ENCODE measurements around the gene SPATA32.

The SPATA32 gene

DNA sequence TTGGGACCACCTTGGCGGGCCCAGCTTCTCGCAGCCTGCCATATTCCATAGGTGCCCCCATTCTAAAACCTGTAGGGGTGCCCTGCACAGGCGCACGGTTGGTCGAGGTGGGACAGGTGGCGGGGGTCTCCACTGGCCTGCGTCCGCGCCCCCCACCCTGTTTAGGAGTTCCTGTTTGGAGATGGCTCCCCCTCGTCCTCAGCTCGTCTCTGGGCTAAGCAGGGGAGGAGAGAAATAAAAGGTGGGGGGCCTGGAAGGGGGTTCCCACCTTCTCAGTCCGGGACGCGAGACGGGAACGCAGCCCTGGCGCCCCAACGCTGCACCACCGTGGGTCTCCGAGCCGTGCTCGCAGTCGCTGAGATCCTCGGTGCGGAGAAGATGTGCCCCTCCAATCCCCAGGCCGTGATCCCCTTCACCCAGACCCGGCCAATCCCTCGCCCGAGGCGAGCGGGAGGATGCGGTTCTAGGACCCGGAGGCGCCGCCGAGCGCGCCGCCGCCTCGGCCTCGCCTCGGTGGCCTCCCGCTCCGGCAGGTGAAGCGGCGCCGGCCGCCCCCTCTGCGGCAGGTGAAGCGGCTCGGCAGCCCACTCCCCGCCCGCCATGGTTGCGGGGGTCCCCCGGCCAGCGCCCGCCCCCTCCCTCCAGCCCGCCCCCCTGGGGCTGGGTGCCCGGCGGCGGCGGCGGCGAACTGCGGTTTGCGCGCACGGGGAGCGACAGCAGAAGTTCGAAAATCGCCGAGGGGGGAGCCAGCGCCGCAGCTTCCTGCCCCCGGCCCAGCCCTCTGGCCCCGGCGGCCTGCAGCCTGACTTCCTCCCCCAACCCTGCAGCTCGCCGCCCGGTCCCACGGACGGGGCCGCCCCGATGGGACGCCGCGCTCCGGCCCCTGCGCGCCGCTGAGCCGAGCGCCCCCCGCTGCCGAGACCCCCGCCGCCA is 40.5 kb downstream of the SPATA32 start, which contains the start of gene FMNL1:
Gene FMNL1 (plus strand): TSS at position 805 of the 933 bp plus-strand sequence. CDS start 240 bp downstream, outside the sequence.
- H3K36me3 ChIP-seq = no peaks in the 10 kb centered on the region
- H3K9me3 ChIP-seq = no peaks in the 10 kb centered on the region
- peaks cover 11% of the 10 kb centered on the region for H3K4me1 ChIP-seq
- H3K27me3 ChIP-seq = peaks cover 22% of the 10 kb centered on the region
- TF ChIP-seq, protein P1, sequence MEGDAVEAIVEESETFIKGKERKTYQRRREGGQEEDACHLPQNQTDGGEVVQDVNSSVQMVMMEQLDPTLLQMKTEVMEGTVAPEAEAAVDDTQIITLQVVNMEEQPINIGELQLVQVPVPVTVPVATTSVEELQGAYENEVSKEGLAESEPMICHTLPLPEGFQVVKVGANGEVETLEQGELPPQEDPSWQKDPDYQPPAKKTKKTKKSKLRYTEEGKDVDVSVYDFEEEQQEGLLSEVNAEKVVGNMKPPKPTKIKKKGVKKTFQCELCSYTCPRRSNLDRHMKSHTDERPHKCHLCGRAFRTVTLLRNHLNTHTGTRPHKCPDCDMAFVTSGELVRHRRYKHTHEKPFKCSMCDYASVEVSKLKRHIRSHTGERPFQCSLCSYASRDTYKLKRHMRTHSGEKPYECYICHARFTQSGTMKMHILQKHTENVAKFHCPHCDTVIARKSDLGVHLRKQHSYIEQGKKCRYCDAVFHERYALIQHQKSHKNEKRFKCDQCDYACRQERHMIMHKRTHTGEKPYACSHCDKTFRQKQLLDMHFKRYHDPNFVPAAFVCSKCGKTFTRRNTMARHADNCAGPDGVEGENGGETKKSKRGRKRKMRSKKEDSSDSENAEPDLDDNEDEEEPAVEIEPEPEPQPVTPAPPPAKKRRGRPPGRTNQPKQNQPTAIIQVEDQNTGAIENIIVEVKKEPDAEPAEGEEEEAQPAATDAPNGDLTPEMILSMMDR (IDR thresholded peaks at IDR 0.05; ENCODE audit: low read depth, low read length) = no peak
- DNase-seq = no peak
- H3K4me3 ChIP-seq (ENCODE audit: low read depth, low read length) = peak within 1 kb of the TSS; percentile 36

DNA sequence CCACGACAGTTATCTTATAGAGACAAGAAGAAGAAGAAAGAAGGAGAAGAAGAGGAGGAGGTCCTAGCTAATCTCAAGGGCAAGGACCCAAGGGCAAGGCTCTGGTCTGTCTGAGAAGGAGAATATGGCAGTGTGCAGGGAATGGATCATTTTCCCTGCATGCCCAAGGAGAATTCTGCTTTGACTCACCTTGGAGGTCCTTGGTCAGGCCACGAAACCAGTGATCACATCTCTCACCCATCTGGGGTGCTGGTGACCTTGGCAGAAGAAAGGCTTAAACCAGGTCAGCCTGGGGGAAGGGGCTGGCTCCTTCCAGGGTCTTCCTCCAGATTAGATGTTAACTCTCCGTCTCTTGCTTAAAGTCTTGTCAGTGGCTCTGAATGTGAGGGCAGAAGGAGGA is 41.8 kb downstream of the SPATA32 start:
- TF ChIP-seq, protein P1 (IDR thresholded peaks at IDR 0.05; ENCODE audit: low read depth, low read length) = no peak
- H3K4me1 ChIP-seq = peaks cover 11% of the 10 kb centered on the region
- H3K36me3 ChIP-seq = no peaks in the 10 kb centered on the region
- no peak for DNase-seq
- no peaks in the 10 kb centered on the region for H3K9me3 ChIP-seq
- peaks cover 22% of the 10 kb centered on the region for H3K27me3 ChIP-seq
- H3K4me3 ChIP-seq (ENCODE audit: low read depth, low read length) = no peak overlapping the region

DNA sequence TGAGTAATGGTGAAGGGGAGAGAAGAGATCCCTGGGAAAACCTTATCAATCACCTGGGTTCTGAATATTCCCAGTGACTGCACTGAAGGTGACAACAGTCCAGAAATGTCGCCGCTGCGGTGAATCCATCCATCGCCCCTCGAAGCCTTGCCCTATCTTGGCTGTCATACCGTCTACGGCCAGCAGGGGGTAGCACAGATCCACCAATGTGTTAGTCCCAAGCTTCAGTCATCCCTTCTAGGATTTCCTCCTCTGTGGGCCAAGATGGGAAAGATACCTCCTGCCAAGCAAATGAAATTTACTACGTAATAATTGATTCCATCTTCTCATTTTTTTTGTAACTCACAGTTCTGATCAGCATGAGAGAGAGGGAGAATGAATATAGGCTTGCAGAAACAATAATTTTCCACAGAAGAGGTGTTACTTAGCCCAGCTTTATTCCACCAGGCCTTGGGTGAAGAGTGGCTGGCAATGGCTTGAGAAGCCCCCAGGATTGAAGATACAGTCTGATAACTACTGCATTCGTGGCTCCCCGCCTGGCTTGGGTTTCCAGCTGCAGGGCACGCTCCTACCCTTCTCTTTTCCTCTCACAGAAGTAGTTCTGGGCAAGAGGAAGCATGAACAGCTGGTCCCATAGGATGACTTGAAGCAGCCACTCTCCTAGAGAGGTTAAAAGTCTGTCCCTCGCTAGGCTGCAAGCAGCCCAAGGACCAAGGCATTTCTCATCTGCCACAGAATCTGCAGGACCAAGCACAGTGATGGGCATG is 42.8 kb downstream of the SPATA32 start:
- no peaks in the 10 kb centered on the region for H3K9me3 ChIP-seq
- DNase-seq = peak; percentile 87
- TF ChIP-seq, protein P1 (IDR thresholded peaks at IDR 0.05; ENCODE audit: low read depth, low read length) = peak; percentile 98
- H3K36me3 ChIP-seq = no peaks in the 10 kb centered on the region
- no peak overlapping the region for H3K4me3 ChIP-seq (ENCODE audit: low read depth, low read length)
- peaks cover 11% of the 10 kb centered on the region for H3K4me1 ChIP-seq
- peaks cover 22% of the 10 kb centered on the region for H3K27me3 ChIP-seq

All from BE2C (cell line).